ENCODE data around the gene SNTG2. TPM values are rescaled to one million over a fixed set of nuclear protein-coding genes. Genes with fewer than 3 reads are reported as not detected.
"Not testable (repeated sequence)": the region's sequence is repeated elsewhere in the genome, so short reads cannot be mapped to it uniquely, and the experiment has no call there.

SNTG2 gene
- total RNA-seq, 1 donor from 2014 or later: 1.9 TPM

GRCh38 chr2:908568-908967 is 42.1 kb upstream of the SNTG2 start:
- H3K9me3 Mint-ChIP-seq (ENCODE audit: unreplicated experiment): no peaks in the 10 kb centered on the region
- H4K20me1 ChIP-seq (ENCODE audit: insufficient read depth, low read length): no peaks in the 10 kb centered on the region
- H3K4me3 Mint-ChIP-seq (ENCODE audit: unreplicated experiment): no peak overlapping the region
- peaks cover 23% of the 10 kb centered on the region for H3K27me3 Mint-ChIP-seq (ENCODE audit: low read depth, unreplicated experiment)
- H3K4me1 Mint-ChIP-seq (ENCODE audit: low read depth, unreplicated experiment): peaks cover 2% of the 10 kb centered on the region
- no peak overlapping the region for H3K27ac ChIP-seq (ENCODE audit: low read depth, low read length)
- no peaks in the 10 kb centered on the region for H3K27me3 ChIP-seq (ENCODE audit: insufficient read depth, low read length)
- H3K79me2 ChIP-seq (ENCODE audit: insufficient read depth, low read length): no peaks in the 10 kb centered on the region
- TF ChIP-seq EZH2 (IDR thresholded peaks at IDR 0.05; ENCODE audit: insufficient read depth, low read length) (no peak), CTCF (IDR thresholded peaks at IDR 0.05; ENCODE audit: insufficient read depth, low read depth, low read length) (no peak)
- H3K9me3 ChIP-seq (ENCODE audit: insufficient read depth, low read depth, low read length): peaks cover 3% of the 10 kb centered on the region
- DNase-seq (ENCODE audit: low read depth) (no peak), FAIRE-seq (no peak)
- H3K36me3 Mint-ChIP-seq (ENCODE audit: low read depth, unreplicated experiment): no peaks in the 10 kb centered on the region
- H3K9ac ChIP-seq (ENCODE audit: low read length): no peak overlapping the region
- H3K4me3 ChIP-seq (ENCODE audit: insufficient read depth, low read depth, low read length): no peak overlapping the region
- no peak overlapping the region for H3K27ac Mint-ChIP-seq (ENCODE audit: unreplicated experiment)
- no peak overlapping the region for H2AFZ ChIP-seq (ENCODE audit: low read depth, low read length)
- no peaks in the 10 kb centered on the region for H3K36me3 ChIP-seq (ENCODE audit: insufficient read depth, low read length)
- no peaks in the 10 kb centered on the region for H3K4me1 ChIP-seq (ENCODE audit: insufficient read depth, low read length)
- H3K4me2 ChIP-seq (ENCODE audit: low read length): no peak overlapping the region

GRCh38 chr2:909764-910379 is 40.8 kb upstream of the SNTG2 start:
- H3K4me3 Mint-ChIP-seq (ENCODE audit: unreplicated experiment); H3K9me3 Mint-ChIP-seq (ENCODE audit: unreplicated experiment); H3K27me3 ChIP-seq (ENCODE audit: insufficient read depth, low read length); H3K4me1 Mint-ChIP-seq (ENCODE audit: low read depth, unreplicated experiment); DNase-seq (ENCODE audit: low read depth); H3K4me1 ChIP-seq (ENCODE audit: insufficient read depth, low read length); H3K36me3 ChIP-seq (ENCODE audit: insufficient read depth, low read length); H3K36me3 Mint-ChIP-seq (ENCODE audit: low read depth, unreplicated experiment); H4K20me1 ChIP-seq (ENCODE audit: insufficient read depth, low read length); H2AFZ ChIP-seq (ENCODE audit: low read depth, low read length); FAIRE-seq; H3K9ac ChIP-seq (ENCODE audit: low read length); H3K27ac ChIP-seq (ENCODE audit: low read depth, low read length); H3K4me3 ChIP-seq (ENCODE audit: insufficient read depth, low read depth, low read length); H3K9me3 ChIP-seq (ENCODE audit: insufficient read depth, low read depth, low read length); H3K4me2 ChIP-seq (ENCODE audit: low read length); H3K79me2 ChIP-seq (ENCODE audit: insufficient read depth, low read length); H3K27ac Mint-ChIP-seq (ENCODE audit: unreplicated experiment): not testable (repeated sequence)
- H3K27me3 Mint-ChIP-seq (ENCODE audit: low read depth, unreplicated experiment): peaks cover 17% of the 10 kb centered on the region

- Histone ChIP-seq H2AFZ (ENCODE audit: low read depth, low read length) (no peak overlapping the region), H3K9ac (ENCODE audit: low read length) (no peak overlapping the region), H3K9me3 (ENCODE audit: insufficient read depth, low read depth, low read length) (peaks cover 3% of the 10 kb centered on the region), H4K20me1 (ENCODE audit: insufficient read depth, low read length) (no peaks in the 10 kb centered on the region), H3K4me2 (ENCODE audit: low read length) (no peak overlapping the region), H3K4me1 (ENCODE audit: insufficient read depth, low read length) (no peaks in the 10 kb centered on the region), H3K27ac (ENCODE audit: low read depth, low read length) (no peak overlapping the region), H3K36me3 (ENCODE audit: insufficient read depth, low read length) (no peaks in the 10 kb centered on the region), H3K4me3 (ENCODE audit: insufficient read depth, low read depth, low read length) (no peak overlapping the region), H3K27me3 (ENCODE audit: insufficient read depth, low read length) (no peaks in the 10 kb centered on the region), H3K79me2 (ENCODE audit: insufficient read depth, low read length) (no peaks in the 10 kb centered on the region)
- no peaks in the 10 kb centered on the region for H3K9me3 Mint-ChIP-seq (ENCODE audit: unreplicated experiment)
- no peak for DNase-seq (ENCODE audit: low read depth)
- H3K36me3 Mint-ChIP-seq (ENCODE audit: low read depth, unreplicated experiment): no peaks in the 10 kb centered on the region
- TF ChIP-seq EZH2 (IDR thresholded peaks at IDR 0.05; ENCODE audit: insufficient read depth, low read length) (no peak), CTCF (IDR thresholded peaks at IDR 0.05; ENCODE audit: insufficient read depth, low read depth, low read length) (no peak)
- H3K27me3 Mint-ChIP-seq (ENCODE audit: low read depth, unreplicated experiment): peaks cover 17% of the 10 kb centered on the region
- H3K4me3 Mint-ChIP-seq (ENCODE audit: unreplicated experiment): no peak overlapping the region
- no peak for FAIRE-seq
- peaks cover 2% of the 10 kb centered on the region for H3K4me1 Mint-ChIP-seq (ENCODE audit: low read depth, unreplicated experiment)
- H3K27ac Mint-ChIP-seq (ENCODE audit: unreplicated experiment): no peak overlapping the region
These were observed 40.0 kb upstream of the SNTG2 start for GRCh38 chr2:910698-911097.
